Retinal pigment epithelial cell (primary cell): ENCODE measurements around the gene TMEM121B.

Source experiments
- DNase-seq: peaks from one replicate; pipeline ENCODE4 v3.0.0-alpha.2; 2010; ENCODE audit warnings: low read depth
- H3K4me3 ChIP-seq: 2 replicates; pipeline ENCODE4 v1.5.1; 2011; ENCODE audit warnings: mild to moderate bottlenecking, low read length, control low read depth, moderate library complexity
- TF ChIP-seq, protein P1 (sequence below): conservative IDR thresholded peaks from 2 replicates; pipeline ENCODE4 v1.5.1; 2011; ENCODE audit warnings: low read depth, low read length, control low read depth, inconsistent platforms

TMEM121B gene

GRCh38 chr22:17084554-17085276, 36.4 kb downstream of the TMEM121B start, which contains the start of gene IL17RA:
Gene IL17RA (plus strand): TSS chr22:17085000. CDS start chr22:17085092, 92 bp downstream.
- peak; percentile 42 for DNase-seq
- H3K4me3 ChIP-seq: peak within 1 kb of the TSS; percentile 72
- TF ChIP-seq, protein P1, sequence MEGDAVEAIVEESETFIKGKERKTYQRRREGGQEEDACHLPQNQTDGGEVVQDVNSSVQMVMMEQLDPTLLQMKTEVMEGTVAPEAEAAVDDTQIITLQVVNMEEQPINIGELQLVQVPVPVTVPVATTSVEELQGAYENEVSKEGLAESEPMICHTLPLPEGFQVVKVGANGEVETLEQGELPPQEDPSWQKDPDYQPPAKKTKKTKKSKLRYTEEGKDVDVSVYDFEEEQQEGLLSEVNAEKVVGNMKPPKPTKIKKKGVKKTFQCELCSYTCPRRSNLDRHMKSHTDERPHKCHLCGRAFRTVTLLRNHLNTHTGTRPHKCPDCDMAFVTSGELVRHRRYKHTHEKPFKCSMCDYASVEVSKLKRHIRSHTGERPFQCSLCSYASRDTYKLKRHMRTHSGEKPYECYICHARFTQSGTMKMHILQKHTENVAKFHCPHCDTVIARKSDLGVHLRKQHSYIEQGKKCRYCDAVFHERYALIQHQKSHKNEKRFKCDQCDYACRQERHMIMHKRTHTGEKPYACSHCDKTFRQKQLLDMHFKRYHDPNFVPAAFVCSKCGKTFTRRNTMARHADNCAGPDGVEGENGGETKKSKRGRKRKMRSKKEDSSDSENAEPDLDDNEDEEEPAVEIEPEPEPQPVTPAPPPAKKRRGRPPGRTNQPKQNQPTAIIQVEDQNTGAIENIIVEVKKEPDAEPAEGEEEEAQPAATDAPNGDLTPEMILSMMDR: no peak

DNA sequence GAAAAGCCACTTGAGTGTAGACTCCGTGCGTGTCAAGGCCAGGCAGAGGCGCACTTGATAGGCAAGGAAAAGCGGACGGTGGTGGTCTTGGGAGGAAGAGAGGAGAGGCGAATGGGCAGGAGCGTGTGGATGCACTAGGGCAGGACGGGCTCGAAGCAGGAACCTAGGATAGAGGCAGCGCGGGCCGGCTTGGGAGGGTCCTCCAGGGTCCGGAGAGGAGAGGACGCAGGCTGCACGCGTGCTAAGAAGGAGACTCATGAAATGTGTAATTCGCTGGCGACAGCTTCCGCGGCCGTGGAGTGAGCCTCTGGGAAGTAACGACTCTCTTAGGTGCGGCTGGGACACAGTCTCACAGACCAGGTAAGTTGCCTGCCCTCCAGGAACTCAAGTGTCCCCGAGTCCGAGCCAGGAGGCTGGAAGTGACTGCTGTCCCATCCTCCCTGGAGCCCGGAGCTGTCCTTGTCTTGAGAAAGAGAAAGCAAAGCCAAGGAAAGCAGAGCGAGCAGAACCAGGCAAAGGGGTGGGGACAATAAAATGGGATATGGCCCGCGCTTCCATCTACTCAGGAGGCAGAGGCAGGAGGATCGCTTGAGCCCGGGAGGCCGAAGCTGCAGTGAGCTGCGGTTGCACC, 37.2 kb downstream of the TMEM121B start:
- TF ChIP-seq, protein P1: no peak
- H3K4me3 ChIP-seq: no peak overlapping the region

GRCh38 chr22:17083255-17083654, 37.9 kb downstream of the TMEM121B start:
- TF ChIP-seq, protein P1: no peak
- no peak overlapping the region for H3K4me3 ChIP-seq
- no peak for DNase-seq

More for the DNA sequence above, 37.2 kb downstream of the TMEM121B start:
- DNase-seq: no peak

- H3K4me3 ChIP-seq: no peak overlapping the region
- TF ChIP-seq, protein P1: no peak
- no peak for DNase-seq
Observed at GRCh38 chr22:17079572-17079971, 41.6 kb downstream of the TMEM121B start.

- H3K4me3 ChIP-seq: no peak overlapping the region
- no peak for DNase-seq
- TF ChIP-seq, protein P1: no peak
Observed at GRCh38 chr22:17077255-17077654, 43.9 kb downstream of the TMEM121B start.

DNA sequence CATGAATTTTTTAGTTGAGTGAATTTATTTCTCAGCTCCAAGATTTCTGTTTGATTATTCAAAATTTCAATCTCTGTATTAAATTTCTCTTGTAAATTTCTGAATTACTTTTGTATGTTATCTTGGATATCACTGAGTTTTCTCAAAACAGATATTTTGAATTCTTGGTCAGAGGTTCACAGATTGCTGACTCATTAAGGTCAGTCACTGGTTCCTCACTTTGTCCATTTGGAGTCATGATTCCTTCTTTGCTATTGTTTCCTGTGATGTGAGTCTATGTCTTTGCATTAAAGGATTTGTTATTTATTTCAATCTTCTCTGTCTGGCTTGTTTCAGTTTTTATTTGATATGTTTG, 46.5 kb downstream of the TMEM121B start:
- H3K4me3 ChIP-seq: no peak overlapping the region
- no peak for DNase-seq

More for the DNA sequence above, 46.5 kb downstream of the TMEM121B start:
- TF ChIP-seq, protein P1: no peak
